ENCODE measurements around the gene ASCC3. TPM values are rescaled to one million over a fixed set of nuclear protein-coding genes. Genes with fewer than 3 reads are reported as not detected.

Gene ASCC3
- total and polyA plus RNA-seq, 7 donors: 6.0 to 27.1 (median 22.4) TPM

GRCh38 chr6:100491952-100492670 is 389.0 kb downstream of the ASCC3 start:
- intact Hi-C loops (cut with DNase I): no loop called here
- Histone ChIP-seq H3K36me3 (no peaks in the 10 kb centered on the region), H3K4me1 (no peaks in the 10 kb centered on the region), H3K27me3 (peaks cover 0 to 5% (median 0%) of the 10 kb centered on the region in 3 donors), H3K9me3 (no peaks in the 10 kb centered on the region), H3K27ac (no peak overlapping the region), H3K4me3 (no peak overlapping the region)
- WGBS, 2 donors: 46 to 56% methylated on average over 13 of the region's 13 CpGs
- TF ChIP-seq EP300 (IDR thresholded peaks at IDR 0.05) (no peak), POLR2AphosphoS5 (IDR thresholded peaks at IDR 0.05) (no peak), CTCF (IDR thresholded peaks at IDR 0.05) (no peak), POLR2A (IDR thresholded peaks at IDR 0.05) (no peak)
- DNase-seq: no peak

GRCh38 chr6:100490065-100490464 is 391.1 kb downstream of the ASCC3 start:
- intact Hi-C loops (cut with DNase I): no loop called here
- no peak for TF ChIP-seq EP300 (IDR thresholded peaks at IDR 0.05)
- no peak for TF ChIP-seq CTCF (IDR thresholded peaks at IDR 0.05)
- no peak for TF ChIP-seq POLR2A (IDR thresholded peaks at IDR 0.05)
- no peak for TF ChIP-seq POLR2AphosphoS5 (IDR thresholded peaks at IDR 0.05)
- WGBS, 2 donors: 86 to 91% methylated on average over 2 of the region's 2 CpGs

GRCh38 chr6:100488244-100488643 is 392.9 kb downstream of the ASCC3 start:
- intact Hi-C loops (cut with DNase I): no loop called here
- Histone ChIP-seq H3K4me3 (no peak overlapping the region), H3K27ac (no peak overlapping the region), H3K9me3 (no peaks in the 10 kb centered on the region), H3K36me3 (no peaks in the 10 kb centered on the region), H3K4me1 (no peaks in the 10 kb centered on the region), H3K27me3 (peaks cover 0 to 10% (median 0%) of the 10 kb centered on the region in 3 donors)
- DNase-seq: no peak
- TF ChIP-seq EP300 (IDR thresholded peaks at IDR 0.05) (no peak), CTCF (IDR thresholded peaks at IDR 0.05) (no peak), POLR2A (IDR thresholded peaks at IDR 0.05) (no peak), POLR2AphosphoS5 (IDR thresholded peaks at IDR 0.05) (no peak)
- WGBS, 2 donors: 82 to 84% methylated on average over 5 of the region's 5 CpGs

More at GRCh38 chr6:100490065-100490464, 391.1 kb downstream of the ASCC3 start:
- Histone ChIP-seq H3K4me3 (no peak overlapping the region), H3K4me1 (no peaks in the 10 kb centered on the region), H3K27ac (no peak overlapping the region), H3K36me3 (no peaks in the 10 kb centered on the region), H3K9me3 (no peaks in the 10 kb centered on the region), H3K27me3 (peaks cover 0 to 10% (median 0%) of the 10 kb centered on the region in 3 donors)
- no peak for DNase-seq

GRCh38 chr6:100487638-100488037 is 393.5 kb downstream of the ASCC3 start:
- Histone ChIP-seq H3K9me3 (no peaks in the 10 kb centered on the region), H3K27me3 (peaks cover 0 to 10% (median 0%) of the 10 kb centered on the region in 3 donors), H3K4me3 (no peak overlapping the region), H3K36me3 (no peaks in the 10 kb centered on the region), H3K4me1 (no peaks in the 10 kb centered on the region), H3K27ac (no peak overlapping the region)
- DNase-seq: no peak
- TF ChIP-seq POLR2AphosphoS5 (IDR thresholded peaks at IDR 0.05) (no peak), EP300 (IDR thresholded peaks at IDR 0.05) (no peak), POLR2A (IDR thresholded peaks at IDR 0.05) (no peak), CTCF (IDR thresholded peaks at IDR 0.05) (no peak)
- WGBS, 2 donors: 90 to 93% methylated on average over 2 of the region's 2 CpGs
- intact Hi-C loops (cut with DNase I): no loop called here
